Left lobe of liver (tissue), 2 donors: Measurements from ENCODE around the gene PRICKLE1. TPM values are rescaled to one million over a fixed set of nuclear protein-coding genes. Genes with fewer than 3 reads are reported as not detected.
"Not testable (repeated sequence)": the region's sequence is repeated elsewhere in the genome, so short reads cannot be mapped to it uniquely, and the experiment has no call there.

Source experiments
- ATAC-seq: fragments of 200-7000 bp; cut with Tn5 transposase; one replicate; pipeline ENCODE4 v1.9.1; 2020; ENCODE audit warnings: mild to moderate bottlenecking, moderate library complexity
- DNase-seq: peaks from one replicate; pipeline ENCODE4 v3.0.0-alpha.2; 2020; ENCODE audit warnings: low spot score
- total RNA-seq: library from RNA; stranded (reverse); gene quantifications from one replicate; pipeline ENCODE4 v1.2.1, GENCODE V29; 2021
- donor health status: DM: no; HTN: no; CAD: no; lungs with moderate emphysema.
- donor health status: DM: no; HTN: yes; CAD: no.

PRICKLE1 gene
- total RNA-seq, 1 donor from 2014 or later = 1.9 TPM

DNA sequence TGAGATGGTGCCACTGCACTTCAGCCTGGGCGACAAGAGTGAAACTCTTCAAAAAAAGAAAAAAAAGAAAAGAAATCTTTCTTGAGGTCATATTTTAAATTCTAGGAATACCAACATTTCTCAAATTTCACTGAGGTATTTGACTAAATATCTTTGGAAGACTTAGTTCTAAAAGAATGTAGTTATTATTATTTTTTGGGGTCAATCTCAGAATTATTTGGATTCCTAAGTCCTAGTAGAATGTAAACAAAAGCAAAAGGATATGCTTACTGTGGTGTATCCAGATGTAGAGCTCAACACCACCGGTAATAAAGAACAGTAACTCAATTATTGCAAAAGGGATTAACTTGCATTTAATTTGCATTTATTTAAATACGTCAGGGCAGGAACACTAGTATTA lies 25.0 kb downstream of the PRICKLE1 start:
- ATAC-seq (no peak), DNase-seq (no peak)

DNA sequence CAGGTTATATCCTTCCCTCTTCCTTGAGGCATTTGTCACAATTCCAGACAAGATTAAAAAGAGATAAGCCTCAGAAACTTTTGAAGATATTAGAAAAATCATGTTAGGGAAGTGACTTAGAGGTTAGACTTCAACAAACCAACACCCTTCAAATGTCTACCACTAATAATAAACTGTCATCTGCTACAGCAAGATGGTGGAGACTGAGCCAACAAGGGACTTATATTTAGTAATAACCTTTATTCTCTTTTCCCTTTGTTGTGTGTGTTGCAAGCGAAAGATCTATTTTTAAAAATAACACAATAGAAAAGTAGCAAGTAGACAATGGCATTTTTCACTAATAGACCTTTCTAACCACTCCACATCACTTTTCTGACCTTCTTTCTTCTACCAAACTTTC lies 28.6 kb downstream of the PRICKLE1 start:
- ATAC-seq (no peak), DNase-seq (no peak)

DNA sequence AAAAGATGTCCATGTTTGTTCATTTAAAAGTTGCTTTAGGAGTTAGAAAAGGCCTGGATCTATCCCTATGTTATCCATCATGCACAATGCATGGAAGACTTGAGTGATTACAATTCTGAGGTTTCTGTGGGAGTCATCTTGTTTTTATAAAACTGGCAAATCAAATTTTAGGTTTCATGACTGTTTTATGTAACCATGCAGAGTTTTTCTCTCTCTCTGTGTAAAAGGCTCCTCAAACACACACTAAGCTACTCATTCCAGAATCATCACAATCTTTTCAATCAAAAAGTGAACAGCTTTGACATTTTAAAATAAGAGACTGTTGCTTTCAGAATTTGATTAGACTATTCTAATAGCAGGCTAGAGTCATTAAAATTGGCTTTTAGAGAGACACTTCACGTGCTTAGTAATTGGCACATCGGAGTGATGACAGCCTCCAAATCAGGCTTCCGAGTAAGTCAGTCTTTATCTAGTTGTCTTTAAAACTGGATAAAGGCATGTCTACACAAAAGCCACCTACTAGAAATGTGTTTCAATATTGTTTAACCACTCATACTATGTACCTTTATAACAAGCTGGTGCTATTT lies 31.9 kb downstream of the PRICKLE1 start:
- ATAC-seq (no peak), DNase-seq (no peak)

DNA sequence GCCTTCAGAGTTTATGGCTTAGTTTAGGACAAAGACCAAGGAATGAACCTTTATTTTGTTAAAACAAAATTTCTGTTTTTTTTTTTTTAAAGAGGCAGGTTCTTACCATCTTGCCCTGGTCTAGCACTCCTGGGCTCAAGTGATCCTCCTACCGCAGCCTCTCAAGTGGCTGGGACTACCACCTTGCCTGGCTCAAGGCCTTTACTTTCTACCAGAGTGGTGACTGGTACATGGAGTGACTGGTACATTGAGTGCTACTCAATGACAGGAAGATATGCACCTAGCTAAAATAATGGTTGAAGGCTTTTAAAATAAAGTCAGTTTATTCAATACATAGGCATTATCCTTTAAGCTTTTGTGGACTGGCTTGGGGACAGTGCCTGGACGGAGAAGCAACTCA lies 32.6 kb downstream of the PRICKLE1 start:
- no peak for ATAC-seq
- no peak for DNase-seq

DNA sequence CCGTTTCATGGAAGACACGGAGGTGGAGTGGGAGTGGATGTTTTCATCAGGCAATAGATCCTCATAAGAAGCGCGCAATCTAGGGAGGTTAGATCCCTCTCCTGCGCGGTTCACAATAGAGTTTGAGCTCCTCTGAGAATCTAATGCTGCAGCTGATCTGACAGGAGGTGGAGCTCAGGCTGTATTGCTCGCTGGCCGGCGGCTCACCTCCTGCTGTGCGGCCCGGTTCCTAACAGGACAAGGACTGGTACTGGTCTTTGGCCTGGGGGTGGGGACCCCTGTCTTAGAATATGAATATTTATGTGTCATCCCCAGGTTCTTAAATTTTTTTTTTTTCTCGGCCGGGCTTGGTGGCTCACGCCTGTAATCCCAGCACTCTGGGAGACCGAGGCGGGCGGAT lies 36.7 kb downstream of the PRICKLE1 start:
- DNase-seq = no peak
- no peak for ATAC-seq

DNA sequence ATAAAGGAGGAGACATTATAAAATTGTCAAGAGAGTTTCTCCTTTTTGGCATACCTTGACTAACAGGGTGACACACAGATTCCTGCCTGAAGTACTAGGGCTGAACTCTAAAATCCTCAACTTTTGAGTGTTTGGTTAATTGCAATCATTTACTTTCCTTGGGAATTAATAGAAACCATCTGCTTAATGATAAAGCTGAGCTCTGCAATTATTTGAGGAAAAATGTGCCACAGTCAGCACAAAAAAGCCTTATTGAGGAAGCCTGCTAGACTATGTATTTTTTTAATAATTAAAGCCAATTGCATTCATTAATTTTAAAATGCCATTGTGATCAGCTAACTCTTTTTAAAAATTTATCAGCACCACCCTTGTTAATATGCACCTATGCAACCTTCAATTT lies 38.7 kb downstream of the PRICKLE1 start:
- DNase-seq = no peak
- ATAC-seq = no peak

DNA sequence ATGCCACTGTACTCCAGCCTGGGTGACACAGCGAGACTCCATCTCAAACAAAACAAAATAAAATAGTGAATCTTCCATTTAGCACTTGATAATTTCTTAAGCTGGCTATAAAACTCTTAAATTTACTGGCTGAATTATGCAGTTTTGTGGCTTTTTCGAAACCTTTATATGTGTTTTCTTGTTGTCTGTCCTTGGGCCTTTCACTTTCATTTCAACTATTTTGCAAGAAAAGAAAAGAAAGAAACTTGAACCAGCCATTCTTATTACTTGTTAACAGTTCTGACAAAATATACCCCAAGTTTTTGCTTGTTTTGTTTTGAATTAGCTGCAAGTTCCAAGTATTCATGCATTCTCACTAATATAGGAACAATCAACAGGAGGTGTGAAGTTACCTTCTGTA lies 42.8 kb downstream of the PRICKLE1 start:
- DNase-seq = no peak
- ATAC-seq = no peak

DNA sequence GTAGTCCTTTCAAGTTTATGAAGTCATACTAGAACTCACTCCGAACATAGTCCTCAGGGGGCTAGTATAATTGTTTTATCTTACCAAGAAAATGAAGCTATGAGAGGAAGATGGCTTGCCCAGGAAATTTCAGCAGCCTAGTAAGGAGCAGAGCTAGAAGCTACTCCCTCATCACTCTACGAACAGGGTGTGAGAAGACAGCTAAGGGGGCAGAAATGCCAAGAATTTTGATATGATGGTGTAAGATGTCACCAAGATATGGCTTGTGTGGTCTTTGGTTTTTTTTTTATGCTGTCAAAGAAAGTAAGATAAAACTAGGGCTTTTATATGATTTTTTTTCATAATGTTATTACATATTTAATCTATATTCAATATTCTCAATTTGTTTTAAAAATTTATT lies 47.6 kb downstream of the PRICKLE1 start:
- DNase-seq (no peak), ATAC-seq (no peak)

DNA sequence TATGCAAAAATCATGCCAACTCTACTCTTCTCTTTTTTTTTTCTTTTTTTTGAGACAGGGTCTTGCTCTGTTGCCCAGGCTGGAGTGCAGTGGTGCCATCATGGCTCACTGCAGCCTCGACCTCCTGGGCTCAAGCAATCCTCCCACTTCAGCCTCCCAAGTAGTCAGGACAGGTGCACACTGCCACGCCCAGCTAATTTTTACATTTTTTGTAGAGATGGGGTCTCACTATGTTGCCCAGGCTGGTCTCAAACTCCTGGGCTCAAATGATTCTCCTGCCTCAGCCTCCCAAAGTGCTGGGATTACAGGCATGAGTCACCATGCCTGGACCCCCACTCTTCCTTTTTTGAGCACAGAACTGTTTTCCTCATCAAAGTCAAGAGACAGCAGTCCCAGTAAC lies 48.2 kb downstream of the PRICKLE1 start:
- not testable (repeated sequence) for DNase-seq, ATAC-seq

DNA sequence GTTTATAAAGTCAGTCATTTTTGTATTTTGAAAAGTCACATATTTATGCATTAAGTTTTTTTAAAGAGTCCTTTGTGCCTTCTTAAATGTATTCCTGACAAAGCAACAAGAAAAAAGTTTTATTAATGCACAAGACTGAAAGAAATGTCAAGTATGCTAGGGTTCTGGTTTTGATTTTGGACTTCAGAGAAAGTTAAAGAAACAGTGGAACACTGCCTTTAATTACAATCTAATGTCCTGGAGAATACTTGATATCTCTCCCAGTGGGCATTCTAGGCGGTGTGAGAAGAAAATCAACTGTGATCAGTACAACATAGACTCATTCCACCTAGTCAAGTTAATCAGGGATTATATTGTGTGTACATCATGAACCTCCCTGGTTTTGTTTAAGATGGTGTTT lies 49.9 kb downstream of the PRICKLE1 start:
- DNase-seq (no peak), ATAC-seq (no peak)

DNA sequence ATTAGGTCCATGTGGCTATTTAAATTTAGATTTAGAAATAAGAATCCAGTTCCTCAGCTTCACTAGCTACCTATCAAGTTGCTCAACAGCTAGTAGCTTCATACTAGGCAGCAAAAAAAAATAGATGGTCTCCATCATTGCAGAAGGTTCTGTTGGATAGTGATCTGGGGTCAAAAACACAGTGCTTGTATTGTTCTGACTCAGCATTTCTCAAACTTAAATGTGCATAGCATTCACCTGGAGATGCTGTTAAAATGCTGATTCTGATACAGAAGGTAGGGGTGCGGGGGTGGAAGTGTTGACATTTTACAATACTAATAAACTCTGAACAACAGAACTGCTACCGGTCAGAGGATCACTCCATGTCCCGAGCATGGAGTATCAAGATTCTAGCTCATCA lies 51.3 kb downstream of the PRICKLE1 start:
- ATAC-seq = no peak

DNA sequence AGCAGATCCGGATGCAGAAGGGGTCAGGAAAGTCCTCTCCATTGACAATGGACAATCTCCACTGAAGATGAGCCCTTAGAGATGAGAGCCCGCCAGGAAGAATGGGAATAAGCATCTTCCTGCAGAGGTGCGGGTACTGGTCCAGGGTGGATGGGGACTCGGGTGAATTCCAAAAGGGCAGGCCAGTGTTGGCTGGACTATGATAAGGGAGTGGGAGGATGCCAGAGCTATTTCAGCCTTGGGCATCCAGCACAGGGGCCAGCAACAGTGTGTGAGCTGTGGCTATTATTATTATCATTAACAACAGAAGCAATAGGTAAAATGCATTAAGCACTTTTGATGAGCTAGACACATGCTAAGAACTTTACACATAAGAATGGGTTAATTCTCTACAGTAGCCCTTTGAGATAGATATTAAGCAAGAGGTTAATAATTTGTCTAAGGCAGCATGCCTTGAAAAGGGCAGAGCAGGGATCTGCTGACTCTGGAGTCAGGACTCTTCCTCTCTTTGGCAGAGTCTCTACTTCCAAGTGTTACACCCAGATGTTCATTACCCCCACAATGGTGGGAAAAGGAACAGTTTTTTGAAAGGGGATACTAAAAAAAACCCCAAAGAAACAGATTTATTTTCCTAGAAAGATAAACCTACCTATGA lies 55.2 kb downstream of the PRICKLE1 start:
- ATAC-seq = no peak
- DNase-seq = no peak

More for the DNA sequence above, 51.3 kb downstream of the PRICKLE1 start:
- no peak for DNase-seq

DNA sequence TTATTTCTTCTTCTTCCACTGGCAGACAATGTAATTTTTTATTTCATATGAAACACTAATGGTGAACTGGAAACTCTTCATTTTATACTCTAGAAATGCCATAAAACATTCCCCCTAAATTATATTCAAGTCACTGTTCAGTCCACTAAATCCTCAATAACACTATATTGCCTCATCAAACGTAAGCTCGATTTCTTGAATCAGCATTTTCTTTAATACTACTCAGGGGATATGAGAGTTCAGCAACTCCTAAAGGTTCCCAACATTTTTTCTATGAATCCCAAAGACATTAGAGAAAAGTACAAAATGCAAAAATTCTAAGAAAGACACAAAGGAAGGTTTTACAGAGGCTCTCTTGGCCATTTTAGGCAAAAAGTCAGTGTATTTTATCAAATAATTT lies 59.3 kb downstream of the PRICKLE1 start:
- DNase-seq = no peak
- no peak for ATAC-seq

DNA sequence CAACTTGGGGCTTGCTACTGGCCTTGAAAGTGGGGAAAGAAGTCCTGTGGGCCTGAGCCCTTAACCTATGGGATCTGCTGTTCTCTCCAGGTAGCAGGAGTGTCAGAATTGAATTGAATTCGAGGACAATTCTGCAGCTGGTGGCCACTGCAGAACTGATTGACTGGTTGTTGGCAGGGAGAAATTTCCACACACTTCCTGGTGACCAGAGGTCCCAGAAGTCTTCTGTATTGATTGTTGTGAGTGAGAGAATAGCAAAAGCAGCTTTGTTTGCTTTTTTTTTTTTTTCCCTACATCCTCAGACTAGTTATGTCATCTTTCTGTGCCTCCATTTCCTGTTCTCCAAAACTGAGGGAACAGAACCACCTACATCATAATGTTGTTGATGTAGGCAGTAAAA lies 64.1 kb downstream of the PRICKLE1 start:
- no peak for DNase-seq
- ATAC-seq = no peak

DNA sequence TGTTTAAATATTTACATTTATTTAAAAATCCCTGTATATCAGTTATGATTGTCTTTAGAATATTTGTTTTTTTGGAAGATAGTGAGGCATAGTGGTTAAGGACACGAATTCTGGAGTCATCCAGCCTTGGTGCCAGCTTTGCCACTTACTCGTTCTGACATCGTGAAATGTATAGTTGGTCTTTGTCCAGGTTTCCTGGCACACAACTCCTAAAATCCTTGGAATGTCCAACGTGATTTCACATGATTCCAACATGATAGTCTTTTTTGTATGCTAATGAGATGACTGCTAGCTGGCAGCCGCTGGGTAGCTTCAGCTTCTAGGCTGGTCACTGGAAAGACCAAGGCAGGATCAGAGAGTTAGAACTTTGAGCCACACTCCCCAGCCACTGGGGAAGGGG lies 64.8 kb downstream of the PRICKLE1 start:
- no peak for DNase-seq
- no peak for ATAC-seq

DNA sequence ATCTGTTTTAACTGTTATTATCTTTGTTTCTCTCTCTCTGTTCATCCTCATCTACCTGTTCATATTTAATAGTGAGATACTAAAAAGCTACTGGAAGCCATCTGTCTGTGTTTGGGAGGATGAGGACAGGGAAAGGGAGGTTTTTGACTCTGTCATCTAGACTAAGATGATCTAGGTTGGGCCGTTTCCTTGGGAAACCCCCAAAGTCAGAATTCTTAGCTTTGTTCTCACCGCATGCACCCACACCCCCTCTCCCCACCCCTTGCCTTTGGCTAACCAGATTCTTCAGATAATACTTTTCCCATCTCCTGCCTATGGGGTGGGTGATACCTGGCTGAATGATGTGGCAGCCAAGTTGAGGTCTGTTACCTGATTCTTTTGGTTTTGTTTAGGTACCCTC lies 73.0 kb downstream of the PRICKLE1 start:
- no peak for ATAC-seq
- DNase-seq = no peak

DNA sequence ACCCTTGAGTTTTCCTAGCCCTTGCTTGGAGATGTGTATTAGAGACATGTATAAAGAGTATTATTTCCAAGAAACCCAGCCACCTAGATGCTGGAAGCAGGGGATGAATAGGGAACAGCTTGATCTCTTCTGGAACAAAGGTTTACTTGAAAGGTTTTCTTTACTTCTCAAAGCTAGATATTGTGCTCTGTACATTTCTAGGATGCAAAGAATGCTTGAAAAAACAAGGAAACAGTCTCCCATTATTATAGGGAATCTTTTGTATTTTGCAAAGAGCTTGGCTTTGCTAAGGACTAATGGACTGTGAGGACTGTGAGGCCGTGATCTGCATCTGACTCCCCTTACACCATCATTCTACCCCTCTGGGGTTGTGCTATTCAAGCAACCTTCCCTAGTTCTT lies 77.9 kb downstream of the PRICKLE1 start:
- DNase-seq (no peak), ATAC-seq (no peak)

DNA sequence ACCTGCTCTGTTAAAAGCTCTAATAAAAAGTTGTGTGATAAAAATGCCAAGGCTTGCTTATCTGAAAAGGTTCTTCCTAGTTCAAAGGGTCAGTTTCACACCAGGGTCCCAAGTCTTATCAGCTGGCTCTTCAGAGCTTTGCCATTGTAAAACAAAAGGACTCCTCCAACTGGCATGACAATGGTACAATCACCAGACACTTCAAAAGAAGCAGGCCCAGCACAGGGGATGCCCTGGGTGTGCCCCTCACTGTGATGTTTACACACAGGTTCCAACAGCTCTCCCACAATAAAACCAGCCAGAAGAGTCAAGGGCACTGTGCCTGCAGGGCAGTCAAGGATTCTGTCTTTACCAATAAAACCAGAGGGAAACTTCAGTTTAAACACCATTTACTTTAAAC lies 78.7 kb downstream of the PRICKLE1 start:
- no peak for ATAC-seq
- DNase-seq = no peak

DNA sequence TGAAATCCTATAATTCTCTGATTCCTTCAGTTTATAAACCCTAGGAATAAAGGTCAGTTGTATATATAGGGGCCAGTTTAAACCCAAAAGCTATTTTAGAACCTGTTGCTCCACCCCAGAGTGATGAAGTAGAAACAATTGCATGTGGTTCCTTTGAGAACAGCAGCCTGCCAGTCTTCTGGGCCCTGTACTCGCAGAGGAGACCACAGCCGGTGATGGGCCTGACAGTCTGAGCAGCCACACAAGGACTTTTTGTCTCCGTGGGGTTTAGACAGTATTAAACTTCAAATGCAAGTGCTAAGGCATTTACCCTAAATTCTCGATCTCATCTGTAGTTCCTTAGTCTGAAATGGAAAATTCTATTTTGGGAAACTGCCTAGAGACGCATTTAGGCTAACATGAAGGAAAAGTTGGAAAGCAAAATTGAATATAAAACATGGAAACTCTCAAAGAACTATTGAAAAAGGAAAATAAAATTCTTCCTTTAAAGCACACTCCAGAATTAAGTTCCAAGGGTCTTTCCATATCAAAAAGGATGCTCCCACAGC lies 80.6 kb downstream of the PRICKLE1 start:
- no peak for ATAC-seq
- DNase-seq = no peak

DNA sequence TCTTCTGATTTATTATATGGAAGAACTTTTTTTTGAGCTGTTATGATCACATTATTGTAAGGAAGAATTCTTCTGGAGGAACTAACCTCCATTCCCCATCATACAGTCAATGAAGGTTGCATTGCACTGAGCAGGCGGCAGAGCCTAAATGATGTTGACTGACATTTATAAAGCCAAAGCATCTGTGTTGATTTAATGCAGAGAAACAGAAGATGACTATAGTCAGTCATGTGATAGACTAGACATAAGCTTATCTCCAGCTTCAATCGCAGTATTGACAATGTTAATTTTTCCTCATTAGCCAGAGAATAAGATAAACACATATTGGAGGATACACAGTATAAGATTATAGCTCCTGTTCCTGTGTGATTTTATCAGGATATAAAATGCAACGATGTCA lies 82.0 kb downstream of the PRICKLE1 start:
- no peak for ATAC-seq
- no peak for DNase-seq

DNA sequence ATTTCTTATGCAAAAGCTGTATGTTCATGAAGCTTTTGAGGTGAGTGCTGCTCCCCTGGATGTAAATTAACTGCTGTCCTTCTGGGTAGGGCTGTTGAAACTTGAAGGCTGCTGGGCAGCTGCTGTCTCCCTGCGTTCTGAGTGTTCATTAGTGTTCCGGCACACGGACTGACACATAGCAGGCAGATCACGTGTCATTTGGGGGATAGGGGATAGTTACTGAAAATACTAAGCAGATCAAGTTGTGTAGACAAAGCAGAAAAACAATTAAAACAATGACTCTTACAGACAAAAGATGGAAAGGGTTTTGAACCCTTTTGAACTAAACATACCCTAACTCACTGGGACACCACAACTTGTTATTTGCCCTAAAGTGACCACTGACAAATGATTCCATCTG lies 82.5 kb downstream of the PRICKLE1 start:
- ATAC-seq = no peak
- no peak for DNase-seq

DNA sequence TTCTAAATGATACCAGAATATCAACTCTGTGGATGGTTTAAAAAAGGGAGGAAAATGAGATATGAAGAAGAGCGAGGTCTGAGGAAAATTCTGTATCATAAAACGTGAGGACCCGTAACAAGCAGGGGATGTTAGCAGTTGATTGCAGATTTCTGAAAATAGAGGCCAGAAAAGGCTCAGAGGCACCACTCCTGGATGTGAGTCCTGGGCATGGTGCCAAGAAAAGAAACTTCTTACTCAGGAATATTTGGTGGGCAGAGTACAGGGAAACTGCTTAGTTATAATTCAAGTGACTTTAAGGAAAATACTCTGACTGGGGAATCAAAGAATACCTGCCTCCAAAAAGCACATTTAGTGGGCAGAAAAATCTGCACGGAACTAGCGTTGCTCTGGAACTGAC lies 85.5 kb downstream of the PRICKLE1 start:
- no peak for ATAC-seq
- no peak for DNase-seq

DNA sequence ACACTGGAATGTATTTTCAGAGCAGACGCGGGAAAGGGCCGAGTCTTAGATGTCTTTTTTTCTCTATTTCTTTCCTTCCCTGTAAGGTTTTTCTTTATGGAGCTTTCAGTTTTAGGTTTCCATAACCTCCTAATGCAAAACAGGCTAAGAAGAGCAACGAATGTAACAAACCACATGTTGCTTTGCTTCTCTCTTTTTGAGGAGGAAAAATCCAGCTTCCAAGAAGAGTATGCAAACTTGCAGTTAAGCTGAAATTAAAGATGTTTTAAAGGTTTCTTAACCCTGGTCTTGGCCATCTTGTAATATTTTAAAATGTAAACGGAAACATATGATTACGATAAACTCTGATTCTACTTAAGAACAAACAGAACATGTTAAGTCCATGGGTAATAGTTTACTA lies 86.9 kb downstream of the PRICKLE1 start:
- ATAC-seq (no peak), DNase-seq (no peak)
